Measurements from ENCODE around the gene HOXC12. TPM values are rescaled to one million over a fixed set of nuclear protein-coding genes. Genes with fewer than 3 reads are reported as not detected.

The HOXC12 gene
- total RNA-seq, 1 donor from 2014 or later, result not detected

DNA sequence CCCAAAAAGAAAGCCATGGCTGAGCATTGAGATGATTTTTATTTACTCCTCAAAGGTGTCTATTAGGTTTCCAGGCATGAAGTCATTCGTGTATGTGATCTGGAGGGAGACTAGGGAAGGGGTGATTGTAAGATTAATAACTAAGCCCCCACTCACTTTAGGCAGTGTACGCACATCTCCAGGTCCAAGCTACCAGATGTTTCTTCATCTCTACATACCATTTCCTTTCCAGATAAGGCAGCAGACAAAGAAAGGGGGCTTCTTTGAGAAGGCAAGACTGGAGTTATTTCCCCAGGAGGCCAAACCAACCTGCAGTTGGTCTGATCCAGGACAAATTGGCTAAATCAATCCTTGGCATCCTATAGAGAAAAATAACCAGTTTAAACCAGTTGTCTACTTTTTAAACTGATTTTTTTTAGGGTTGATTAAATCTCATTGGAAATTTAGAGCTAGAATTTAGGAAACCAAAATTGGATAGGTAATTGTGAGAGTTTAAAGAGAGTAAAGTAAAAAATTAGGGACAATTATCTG lies 12.2 kb upstream of the HOXC12 start:
- no peaks in the 10 kb centered on the region for H3K9me3 Mint-ChIP-seq (ENCODE audit: low read depth)
- DNase-seq (ENCODE audit: low spot score, unreplicated experiment), result no peak
- H3K27ac Mint-ChIP-seq, result no peak overlapping the region
- H3K27me3 Mint-ChIP-seq, result peaks cover 95% of the 10 kb centered on the region
- no peak overlapping the region for H3K4me3 Mint-ChIP-seq (ENCODE audit: low read depth)
- H3K4me1 Mint-ChIP-seq (ENCODE audit: low read depth), result no peaks in the 10 kb centered on the region
- TF ChIP-seq CTCF (IDR thresholded peaks at IDR 0.05; ENCODE audit: unreplicated experiment), result no peak
- H3K36me3 Mint-ChIP-seq (ENCODE audit: insufficient read depth), result no peaks in the 10 kb centered on the region

- DNase-seq (ENCODE audit: low spot score, unreplicated experiment), result no peak
- Mint-ChIP-seq H3K4me3 (ENCODE audit: low read depth) (no peak overlapping the region), H3K36me3 (ENCODE audit: insufficient read depth) (no peaks in the 10 kb centered on the region), H3K9me3 (ENCODE audit: low read depth) (no peaks in the 10 kb centered on the region), H3K4me1 (ENCODE audit: low read depth) (no peaks in the 10 kb centered on the region), H3K27me3 (peaks cover 98% of the 10 kb centered on the region), H3K27ac (no peak overlapping the region)
- TF ChIP-seq CTCF (IDR thresholded peaks at IDR 0.05; ENCODE audit: unreplicated experiment), result no peak
Measured at GRCh38 chr12:53944209-53944608, 10.5 kb upstream of the HOXC12 start.

DNA sequence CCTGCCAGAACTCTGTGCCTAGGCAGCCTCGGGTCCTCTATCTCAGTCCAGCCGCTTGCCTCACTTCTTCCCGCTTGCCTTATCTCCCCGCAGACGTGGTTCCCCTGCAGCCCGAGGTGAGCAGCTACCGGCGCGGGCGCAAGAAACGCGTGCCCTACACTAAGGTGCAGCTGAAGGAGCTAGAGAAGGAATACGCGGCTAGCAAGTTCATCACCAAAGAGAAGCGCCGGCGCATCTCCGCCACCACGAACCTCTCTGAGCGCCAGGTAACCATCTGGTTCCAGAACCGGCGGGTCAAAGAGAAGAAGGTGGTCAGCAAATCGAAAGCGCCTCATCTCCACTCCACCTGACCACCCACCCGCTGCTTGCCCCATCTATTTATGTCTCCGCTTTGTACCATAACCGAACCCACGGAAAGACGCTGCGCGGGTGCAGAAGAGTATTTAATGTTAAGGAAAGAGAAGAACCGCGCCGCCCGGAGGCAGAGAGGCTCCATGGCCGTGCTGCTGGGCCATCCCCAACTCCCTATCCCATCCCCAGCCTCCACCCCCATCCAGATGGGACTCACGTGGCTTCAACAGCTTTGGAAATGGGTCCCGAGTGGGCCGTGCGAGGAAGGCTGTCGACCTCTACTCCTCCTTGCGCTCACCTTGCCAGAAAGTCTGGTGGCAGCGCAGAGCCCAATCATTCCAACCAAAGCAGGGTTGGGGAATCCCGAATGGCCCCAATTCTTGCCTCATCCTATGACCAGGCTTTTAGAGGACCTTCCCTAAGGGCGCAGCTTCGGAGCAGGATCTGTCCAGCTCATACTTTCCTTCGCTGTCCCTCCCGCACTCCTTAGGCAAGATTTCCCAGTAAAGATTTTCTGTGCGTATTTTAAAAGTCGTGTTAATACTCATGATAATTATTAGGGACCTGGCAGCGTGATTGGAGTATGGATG lies 9.5 kb upstream of the HOXC12 start:
- no peak for DNase-seq (ENCODE audit: low spot score, unreplicated experiment)
- Mint-ChIP-seq H3K4me1 (ENCODE audit: low read depth) (no peaks in the 10 kb centered on the region), H3K36me3 (ENCODE audit: insufficient read depth) (no peaks in the 10 kb centered on the region), H3K27me3 (peaks cover 98% of the 10 kb centered on the region), H3K9me3 (ENCODE audit: low read depth) (no peaks in the 10 kb centered on the region), H3K4me3 (ENCODE audit: low read depth) (no peak overlapping the region), H3K27ac (no peak overlapping the region)
- TF ChIP-seq CTCF (IDR thresholded peaks at IDR 0.05; ENCODE audit: unreplicated experiment), result no peak

DNA sequence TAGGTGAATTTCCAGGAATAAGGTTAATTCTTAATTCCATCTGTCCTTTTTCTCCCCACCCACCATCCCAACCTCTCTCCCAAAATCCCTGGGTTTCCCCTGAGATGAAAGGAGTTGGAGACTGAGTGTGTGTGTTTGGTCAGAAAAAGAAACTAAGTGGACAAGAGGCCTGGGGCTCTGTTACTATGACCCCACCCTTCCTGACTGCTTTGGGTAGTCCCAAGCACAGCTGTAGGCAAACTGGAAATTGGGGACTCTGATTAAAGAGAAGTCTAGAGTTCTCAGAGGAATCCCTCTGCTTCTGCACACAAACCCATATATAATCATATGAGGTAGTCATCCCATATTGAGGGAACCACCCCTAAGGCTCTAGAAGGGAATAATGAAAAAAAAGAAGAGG lies 7.0 kb upstream of the HOXC12 start:
- Mint-ChIP-seq H3K27me3 (peaks cover 99% of the 10 kb centered on the region), H3K4me3 (ENCODE audit: low read depth) (no peak overlapping the region), H3K36me3 (ENCODE audit: insufficient read depth) (no peaks in the 10 kb centered on the region), H3K27ac (no peak overlapping the region), H3K9me3 (ENCODE audit: low read depth) (no peaks in the 10 kb centered on the region), H3K4me1 (ENCODE audit: low read depth) (no peaks in the 10 kb centered on the region)
- no peak for TF ChIP-seq CTCF (IDR thresholded peaks at IDR 0.05; ENCODE audit: unreplicated experiment)
- DNase-seq (ENCODE audit: low spot score, unreplicated experiment), result no peak

DNA sequence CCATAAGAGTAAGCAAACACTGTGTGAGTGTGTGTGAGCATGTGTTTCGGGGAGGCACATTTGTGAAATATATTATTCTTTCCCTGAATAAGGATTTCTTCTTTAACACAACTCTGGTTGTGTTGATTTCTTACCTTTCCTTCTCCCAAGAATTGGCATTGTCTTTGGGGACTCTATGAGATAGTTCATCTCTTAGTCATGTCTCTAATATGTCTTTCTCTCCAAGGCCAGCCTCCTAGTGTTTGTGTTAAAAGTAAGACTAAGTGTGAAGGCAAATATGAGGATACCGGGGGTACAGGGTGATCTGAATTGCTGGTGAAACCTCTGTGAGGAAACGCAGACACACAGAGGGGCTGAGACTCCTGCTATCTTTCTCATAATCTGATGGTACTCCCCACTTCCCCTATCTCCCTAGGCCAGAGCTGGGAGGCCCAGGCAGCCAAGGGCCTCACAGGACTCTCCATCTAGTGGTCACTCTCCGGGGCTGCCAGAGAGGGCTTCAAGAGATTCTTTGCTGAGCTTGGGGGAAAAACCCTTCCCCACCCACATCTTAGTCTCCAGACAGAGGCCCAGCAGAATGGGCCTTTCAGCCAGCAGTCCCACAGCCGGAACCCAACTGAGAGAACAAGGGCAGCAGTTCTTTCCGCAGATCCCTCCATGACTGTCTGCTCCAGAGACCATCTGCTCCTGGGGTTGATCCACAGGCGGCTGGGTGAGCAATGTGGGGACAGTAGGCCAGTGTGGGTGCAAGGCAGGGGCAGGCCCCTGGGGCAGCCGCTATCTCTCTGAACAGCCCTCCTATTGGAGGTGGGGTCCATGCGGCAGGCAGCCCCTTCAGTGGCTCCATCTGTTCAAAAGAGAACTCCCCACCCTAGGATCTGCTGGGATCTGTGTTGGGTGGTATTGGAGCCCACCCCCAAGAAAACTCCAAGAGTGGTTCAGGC lies 5.8 kb upstream of the HOXC12 start:
- Mint-ChIP-seq H3K36me3 (ENCODE audit: insufficient read depth) (no peaks in the 10 kb centered on the region), H3K27ac (no peak overlapping the region), H3K27me3 (peaks cover 99% of the 10 kb centered on the region), H3K4me1 (ENCODE audit: low read depth) (no peaks in the 10 kb centered on the region), H3K9me3 (ENCODE audit: low read depth) (no peaks in the 10 kb centered on the region), H3K4me3 (ENCODE audit: low read depth) (no peak overlapping the region)
- DNase-seq (ENCODE audit: low spot score, unreplicated experiment), result no peak
- TF ChIP-seq CTCF (IDR thresholded peaks at IDR 0.05; ENCODE audit: unreplicated experiment), result no peak

Data from progenitor cell of endocrine pancreas (in vitro differentiated cells).